Upper lobe of left lung (tissue), 4 donors: ENCODE results near the gene LRPAP1.
"Not testable (repeated sequence)": the region's sequence is repeated elsewhere in the genome, so short reads cannot be mapped to it uniquely, and the experiment has no call there.

Source experiments
- POLR2A ChIP-seq, 4 donors: fragments of 450-650 bp; IDR thresholded peaks; one replicate each; pipeline ENCODE4 v1.5.1; 2016 to 2017; ENCODE audit warnings: antibody characterized with exemption in 4 of 4, mild to moderate bottlenecking in 2 of 4
- TF ChIP-seq, protein P1 (sequence below), 6 experiments: fragments of 450-650 bp in 4 of 6; fragments of 200-600 bp in 2 of 6; sonication (generic) in 2 of 6; IDR thresholded peaks; one replicate each; pipeline ENCODE4 v1.5.1; 2016 to 2019; ENCODE audit warnings: antibody characterized with exemption in 6 of 6

DNA sequence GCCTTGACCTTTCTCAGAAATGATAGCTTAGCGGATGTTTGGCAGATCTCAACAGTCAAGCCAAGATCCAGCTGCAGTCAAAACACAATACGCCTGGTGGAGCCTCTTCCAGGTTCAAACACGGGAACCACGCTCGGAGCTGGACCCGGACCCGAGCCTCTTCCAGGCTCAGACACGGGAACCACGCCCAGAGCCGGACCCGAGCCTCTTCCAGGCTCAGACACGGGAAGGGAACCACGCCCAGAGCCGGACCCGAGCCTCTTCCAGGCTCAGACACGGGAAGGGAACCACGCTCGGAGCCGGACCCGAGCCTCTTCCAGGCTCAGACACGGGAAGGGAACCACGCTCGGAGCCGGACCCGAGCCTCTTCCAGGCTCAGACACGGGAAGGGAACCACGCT is 20.6 kb downstream of the LRPAP1 start:
- TF ChIP-seq POLR2A (IDR thresholded peaks at IDR 0.05) = not testable (repeated sequence)
- TF ChIP-seq, protein P1, sequence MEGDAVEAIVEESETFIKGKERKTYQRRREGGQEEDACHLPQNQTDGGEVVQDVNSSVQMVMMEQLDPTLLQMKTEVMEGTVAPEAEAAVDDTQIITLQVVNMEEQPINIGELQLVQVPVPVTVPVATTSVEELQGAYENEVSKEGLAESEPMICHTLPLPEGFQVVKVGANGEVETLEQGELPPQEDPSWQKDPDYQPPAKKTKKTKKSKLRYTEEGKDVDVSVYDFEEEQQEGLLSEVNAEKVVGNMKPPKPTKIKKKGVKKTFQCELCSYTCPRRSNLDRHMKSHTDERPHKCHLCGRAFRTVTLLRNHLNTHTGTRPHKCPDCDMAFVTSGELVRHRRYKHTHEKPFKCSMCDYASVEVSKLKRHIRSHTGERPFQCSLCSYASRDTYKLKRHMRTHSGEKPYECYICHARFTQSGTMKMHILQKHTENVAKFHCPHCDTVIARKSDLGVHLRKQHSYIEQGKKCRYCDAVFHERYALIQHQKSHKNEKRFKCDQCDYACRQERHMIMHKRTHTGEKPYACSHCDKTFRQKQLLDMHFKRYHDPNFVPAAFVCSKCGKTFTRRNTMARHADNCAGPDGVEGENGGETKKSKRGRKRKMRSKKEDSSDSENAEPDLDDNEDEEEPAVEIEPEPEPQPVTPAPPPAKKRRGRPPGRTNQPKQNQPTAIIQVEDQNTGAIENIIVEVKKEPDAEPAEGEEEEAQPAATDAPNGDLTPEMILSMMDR (IDR thresholded peaks at IDR 0.05) = not testable (repeated sequence)
